Iris pigment epithelial cell (primary cell): Measurements from ENCODE around the gene IFNA2.
"Not testable (repeated sequence)": the region's sequence is repeated elsewhere in the genome, so short reads cannot be mapped to it uniquely, and the experiment has no call there.

Source experiments
- DNase-seq: peaks from one replicate; pipeline ENCODE4 v3.0.0-alpha.2; 2011; ENCODE audit warnings: low read depth

Gene IFNA2

GRCh38 chr9:21381448-21382339 lies 3.5 kb downstream of the IFNA2 start:
- no peak for DNase-seq

DNA sequence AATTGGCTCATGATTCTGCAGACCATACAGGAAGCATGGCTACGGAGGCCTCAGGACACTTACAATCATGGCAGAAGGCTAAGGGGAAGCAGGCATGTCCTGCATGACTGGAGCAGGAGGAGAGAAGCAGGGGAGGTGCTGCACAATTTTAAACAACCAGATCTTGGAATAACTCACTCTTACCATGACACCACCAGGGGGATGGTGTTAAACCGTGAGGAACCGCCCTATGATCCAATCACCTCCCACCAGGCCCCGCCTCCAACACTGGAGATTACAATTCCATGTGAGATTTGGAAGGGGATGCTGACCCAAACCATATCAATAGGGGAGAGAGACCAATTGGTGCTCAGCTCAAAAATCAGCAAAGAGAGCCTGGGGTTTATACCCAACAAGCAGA lies 13.7 kb downstream of the IFNA2 start:
- not testable (repeated sequence) for DNase-seq

DNA sequence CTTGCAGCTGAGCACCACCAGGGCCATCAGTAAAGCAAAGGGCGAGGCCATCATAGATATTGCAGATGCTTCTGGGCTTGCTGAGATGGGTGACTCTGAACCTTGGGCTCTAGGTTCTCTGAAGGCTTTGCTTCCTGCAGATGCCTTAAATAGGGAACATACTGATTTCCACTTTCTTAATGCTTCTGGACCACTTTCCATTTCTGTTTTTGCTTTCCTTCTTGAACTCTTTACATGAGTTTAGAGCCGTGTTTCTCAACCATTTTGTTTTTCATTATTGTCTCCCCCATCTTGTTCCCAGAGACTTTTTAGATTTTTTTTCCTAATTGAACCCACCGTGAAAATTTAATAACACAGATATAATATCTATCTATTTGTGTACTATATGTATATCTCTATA lies 17.2 kb downstream of the IFNA2 start, which contains the start of gene IFNA13:
Gene IFNA13 (minus strand): TSS at position 101 of the 400 bp plus-strand sequence. CDS start 47 bp downstream, at position 54.
- DNase-seq = no peak

DNA sequence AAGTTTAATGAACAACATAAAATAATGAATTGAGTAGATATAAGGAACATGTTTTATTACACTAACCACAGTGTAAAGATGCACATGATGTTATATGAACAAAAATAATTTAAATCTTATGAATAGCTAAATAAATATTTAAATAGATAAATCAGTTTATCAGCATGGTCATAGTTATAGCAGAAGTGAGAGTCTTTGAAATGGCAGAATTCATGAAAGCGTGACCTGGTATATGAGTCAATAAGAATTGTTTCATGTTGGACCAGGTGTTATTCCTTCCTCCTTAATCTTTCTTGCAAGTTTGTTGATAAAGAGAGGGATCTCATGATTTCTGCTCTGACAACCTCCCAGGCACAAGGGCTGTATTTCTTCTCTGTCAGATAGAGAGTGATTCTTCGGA lies 18.0 kb downstream of the IFNA2 start:
- DNase-seq = not testable (repeated sequence)

GRCh38 chr9:21362287-21362686 lies 22.9 kb downstream of the IFNA2 start:
- no peak for DNase-seq

DNA sequence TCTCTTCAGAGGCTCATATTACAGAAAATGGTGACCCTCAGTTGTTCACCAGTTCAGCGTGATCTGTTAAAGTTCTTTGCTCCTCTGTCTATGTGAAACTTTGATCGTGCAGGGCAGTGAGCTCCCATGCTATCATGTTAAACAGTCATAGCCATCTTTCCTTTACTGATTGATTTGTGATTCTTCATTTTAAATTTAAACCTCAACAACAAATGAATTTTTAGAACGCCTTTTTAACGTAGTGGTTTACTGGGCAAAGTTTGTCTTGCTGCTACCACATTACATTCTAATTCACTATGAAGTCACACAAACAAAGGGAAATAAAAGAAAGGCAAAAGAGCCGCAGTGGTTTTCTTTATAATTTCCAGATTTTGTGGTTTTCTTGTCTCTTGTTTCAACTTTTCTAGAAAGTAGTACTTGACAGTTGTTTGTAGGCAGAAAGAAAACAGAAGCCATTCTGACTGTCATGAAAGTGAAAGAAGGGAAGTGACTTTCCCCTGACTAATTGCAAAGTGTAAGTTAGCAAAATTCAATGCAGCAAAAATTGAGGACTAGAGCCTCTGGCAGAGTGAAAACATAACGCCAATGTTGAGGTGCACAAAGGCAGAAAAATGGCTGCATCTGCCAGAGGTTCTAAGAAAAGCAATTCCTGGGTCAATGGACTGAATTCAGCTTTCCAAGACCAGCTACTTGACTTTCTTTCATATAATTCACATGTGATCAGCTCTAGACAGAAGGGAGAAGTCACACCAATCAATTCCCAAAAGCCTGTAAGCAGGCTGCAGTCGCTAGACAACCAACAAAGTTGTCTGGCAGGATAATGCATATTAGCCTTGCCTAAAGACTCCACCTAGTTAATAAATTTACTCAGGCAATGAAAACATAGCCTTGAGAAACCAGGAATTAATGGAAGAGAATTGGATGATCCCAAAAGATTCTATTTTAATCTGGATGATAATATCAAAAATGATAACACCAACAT lies 27.4 kb downstream of the IFNA2 start:
- DNase-seq = no peak

- no peak for DNase-seq
Observed at GRCh38 chr9:21350787-21351186, 34.4 kb downstream of the IFNA2 start, which contains the start of gene IFNA6. TSS of gene IFNA6 (minus strand) at chr9:21350887. CDS start at chr9:21350887, 0 bp downstream.

DNA sequence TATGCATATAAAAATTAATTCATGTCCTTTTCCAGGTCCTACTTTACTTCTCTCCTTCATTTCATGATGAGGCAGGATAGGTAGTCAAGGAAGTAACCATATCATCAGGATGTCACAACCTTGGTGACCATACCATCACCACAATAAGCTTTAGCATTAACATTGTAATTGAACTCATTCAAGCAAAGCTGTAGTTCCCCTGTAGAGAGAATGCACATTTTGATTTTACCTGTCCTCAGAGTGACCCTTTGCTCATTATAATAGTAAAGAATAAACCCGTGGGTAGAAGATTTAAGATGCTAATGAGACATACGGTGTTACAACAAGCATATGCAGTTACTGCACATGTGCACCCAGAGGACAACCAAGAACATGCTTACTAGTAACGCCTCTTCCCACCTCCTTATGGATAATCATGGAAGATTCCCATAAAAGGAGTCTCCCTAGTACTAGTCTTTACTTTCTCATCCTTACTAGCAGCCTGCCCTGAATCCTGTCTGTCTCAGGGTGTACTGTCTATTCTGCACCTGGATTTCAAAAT lies 36.7 kb downstream of the IFNA2 start:
- no peak for DNase-seq

DNA sequence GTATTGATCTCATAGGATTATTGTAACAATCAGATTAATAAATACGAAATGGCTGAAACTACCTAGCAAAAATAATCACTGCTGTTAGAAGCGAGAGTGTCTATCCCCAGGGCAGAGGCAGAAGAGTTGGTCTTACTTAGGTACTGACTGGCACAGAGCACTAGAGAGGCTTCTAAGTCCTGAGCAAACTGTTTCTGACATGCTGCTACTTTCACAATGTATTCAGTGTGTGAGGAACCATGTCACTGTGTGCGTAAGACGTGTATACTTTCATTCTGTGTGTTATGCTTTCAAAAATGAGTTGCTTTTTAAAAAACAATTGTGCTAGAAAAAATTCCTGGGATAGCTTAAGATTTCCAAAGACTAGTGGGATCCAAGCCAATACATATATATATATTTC lies 44.5 kb downstream of the IFNA2 start:
- no peak for DNase-seq

- no peak for DNase-seq
Observed at GRCh38 chr9:21336457-21336856, 48.7 kb downstream of the IFNA2 start.

DNA sequence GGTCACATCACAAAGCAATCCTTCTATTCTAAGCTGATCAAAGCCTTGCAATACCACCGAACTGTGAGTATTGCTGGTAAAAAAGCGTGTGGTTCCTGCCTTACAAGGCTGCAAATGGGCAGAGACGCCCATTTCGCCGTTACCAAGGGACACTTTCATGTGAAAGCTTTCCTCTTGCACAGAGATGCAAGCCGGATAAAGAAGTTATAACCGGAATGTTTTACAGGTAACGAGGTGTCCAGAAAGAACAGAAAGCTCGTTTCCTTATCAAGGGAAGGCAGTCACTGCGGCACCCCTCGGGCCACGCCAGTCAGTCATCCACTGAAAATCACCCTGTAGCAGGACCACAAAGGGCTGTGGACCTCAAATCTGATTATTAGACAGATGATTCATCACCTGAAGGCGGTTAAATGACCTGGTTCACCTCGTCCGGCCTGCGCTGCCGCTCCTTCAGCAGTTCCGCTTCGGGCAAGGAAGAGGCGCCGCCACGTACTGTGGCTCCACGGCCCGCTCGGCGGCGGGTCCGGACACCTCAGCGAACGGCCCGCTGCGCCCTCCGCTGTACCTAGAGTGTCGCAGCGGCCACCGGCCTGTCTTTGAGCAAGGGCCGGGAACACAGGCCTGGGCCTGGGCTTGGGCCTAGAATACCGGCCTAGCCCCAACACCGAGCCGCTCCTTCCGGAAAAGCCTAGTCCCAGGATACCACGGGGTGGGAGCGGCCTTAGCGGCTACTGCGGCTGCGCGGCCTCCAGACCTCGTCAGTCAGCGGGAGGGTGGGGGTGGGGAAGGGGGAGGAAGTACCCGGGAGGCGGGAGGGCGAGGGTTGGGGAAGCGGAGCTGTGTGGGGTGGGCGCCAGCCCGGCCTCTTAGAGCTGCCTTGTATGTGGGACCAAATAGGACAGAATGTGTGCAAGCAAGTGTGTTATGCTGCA lies 50.2 kb downstream of the IFNA2 start, which contains the start of gene KLHL9:
Gene KLHL9 (minus strand): TSS at position 704 of the 932 bp plus-strand sequence. CDS start 545 bp downstream, at position 159.
- peak; percentile 86 for DNase-seq
